ENCODE data around the gene MYO5A.
"Not testable (repeated sequence)": the region's sequence is repeated elsewhere in the genome, so short reads cannot be mapped to it uniquely, and the experiment has no call there.

The MYO5A gene

DNA sequence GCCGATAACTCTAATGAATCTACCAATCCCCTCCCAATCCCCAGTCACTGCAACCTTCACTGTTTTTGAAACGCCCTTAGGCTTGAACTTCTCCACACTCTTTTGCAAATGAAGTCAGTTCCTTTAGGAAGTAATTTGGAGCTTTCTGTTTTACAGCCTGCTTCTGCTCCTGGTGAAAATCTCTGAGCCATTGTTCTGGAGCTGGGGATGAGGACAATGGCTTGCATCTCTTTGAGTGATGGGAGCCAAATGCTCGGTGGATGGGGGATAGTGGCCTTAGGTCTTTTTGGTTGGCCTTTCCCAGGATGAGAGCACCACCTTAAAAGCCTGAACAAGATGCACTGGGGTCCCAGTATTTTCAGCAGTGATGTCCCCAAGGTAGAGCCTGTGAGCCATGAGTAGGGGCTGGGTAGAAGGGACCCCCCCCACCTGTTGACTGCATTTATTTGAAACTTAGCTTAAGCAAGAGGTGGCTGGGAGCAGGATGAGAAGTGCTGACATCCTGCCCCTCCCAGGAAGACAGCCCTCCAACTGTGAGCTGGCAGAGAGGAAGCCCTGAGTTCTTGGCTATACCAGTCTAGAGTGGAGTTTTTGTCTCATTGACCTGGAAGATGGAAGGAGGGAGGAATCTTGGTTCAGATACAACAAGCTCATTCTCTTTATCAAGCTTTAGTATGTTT, 225.4 kb downstream of the MYO5A start:
- Histone ChIP-seq H3K36me3 (ENCODE audit: insufficient read depth, low read length) (no peaks in the 10 kb centered on the region), H3K9me3 (ENCODE audit: control insufficient read depth, insufficient read depth, low read length) (no peaks in the 10 kb centered on the region; the same call in 1 of the 2 replicates)

DNA sequence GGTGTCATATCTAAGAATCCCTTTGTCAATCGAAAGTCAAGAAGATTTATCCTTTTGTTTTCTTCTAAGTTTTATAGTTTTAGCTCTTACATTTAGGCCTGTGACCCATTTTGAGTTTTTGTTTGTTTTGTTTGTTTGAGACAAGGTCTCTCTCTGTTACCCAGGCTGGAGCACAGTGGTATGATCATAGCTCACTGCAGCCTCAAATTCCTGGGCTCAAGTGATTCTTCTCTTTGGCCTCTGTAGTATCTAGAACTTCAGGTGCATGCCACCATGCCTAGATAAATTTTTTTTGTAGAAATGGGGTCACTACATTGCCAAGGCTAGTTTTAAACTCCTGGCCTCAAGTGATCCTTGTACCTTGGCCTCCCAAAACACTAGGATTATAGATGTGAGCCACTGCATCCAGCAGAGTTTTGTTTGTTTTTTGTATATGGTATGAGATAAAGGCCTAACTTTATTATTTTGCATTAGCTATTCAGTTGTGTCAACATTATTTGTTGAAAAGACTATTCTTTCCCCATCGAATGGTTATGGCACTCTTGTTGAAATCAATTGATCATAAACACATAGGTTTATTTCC, 227.3 kb downstream of the MYO5A start:
- H3K36me3 ChIP-seq (ENCODE audit: insufficient read depth, low read length): no peaks in the 10 kb centered on the region
- H3K4me1 ChIP-seq (ENCODE audit: insufficient read depth, low read length): peaks cover 12% of the 10 kb centered on the region
- no peak overlapping the region for H3K9ac ChIP-seq (ENCODE audit: low read depth, low read length)
- H3K9me3 ChIP-seq (ENCODE audit: control insufficient read depth, insufficient read depth, low read length): no peaks in the 10 kb centered on the region; the same call in 1 of the 2 replicates

More for the DNA sequence above, 225.4 kb downstream of the MYO5A start:
- H3K9ac ChIP-seq (ENCODE audit: low read depth, low read length): no peak overlapping the region
- H3K4me1 ChIP-seq (ENCODE audit: insufficient read depth, low read length): peaks cover 12% of the 10 kb centered on the region

DNA sequence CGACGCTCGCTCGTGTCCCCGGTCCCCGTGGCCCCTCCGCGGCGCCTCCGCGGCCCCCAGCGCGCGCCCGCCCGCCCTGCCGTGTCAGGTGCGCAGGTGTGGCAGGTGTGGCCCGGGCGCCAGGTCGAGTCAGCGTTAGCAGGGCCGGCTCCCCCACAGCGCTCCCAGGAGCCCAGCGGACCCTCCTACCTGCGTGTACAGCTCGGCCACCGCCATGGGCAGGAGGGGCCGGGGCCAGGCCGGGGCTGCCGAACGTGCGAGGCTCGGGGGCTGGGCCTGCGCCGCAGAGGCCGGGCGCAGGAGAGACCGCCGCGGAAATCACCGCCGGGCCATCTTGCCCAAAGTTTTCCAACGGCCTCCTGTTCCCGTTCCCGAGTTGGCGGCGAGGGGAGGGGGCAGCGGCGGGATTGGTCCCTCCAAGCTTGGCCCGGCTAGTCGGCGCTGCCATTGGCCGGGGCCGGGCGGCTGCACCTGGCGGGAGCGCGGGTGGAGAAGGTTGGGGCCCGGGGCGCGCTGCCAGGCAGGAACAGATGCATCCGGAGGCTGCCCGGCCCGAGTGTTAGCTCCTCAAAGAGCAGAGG, 233.2 kb downstream of the MYO5A start, which contains the start of gene MYO5C:
MYO5C (minus strand) TSS at position 384 of the 581 bp plus-strand sequence; CDS start at position 216, 168 bp downstream.
- H3K36me3 ChIP-seq (ENCODE audit: insufficient read depth, low read length): no peaks in the 10 kb centered on the region
- no peaks in the 10 kb centered on the region; the same call in 1 of the 2 replicates for H3K9me3 ChIP-seq (ENCODE audit: control insufficient read depth, insufficient read depth, low read length)
- no peaks in the 10 kb centered on the region for H3K4me1 ChIP-seq (ENCODE audit: insufficient read depth, low read length)
- H3K9ac ChIP-seq (ENCODE audit: low read depth, low read length): peak within 1 kb of the TSS; percentile 82

GRCh38 chr15:52294881-52295420, 233.7 kb downstream of the MYO5A start:
- H3K9ac ChIP-seq (ENCODE audit: low read depth, low read length): peak overlapping the region; percentile 82
- no peaks in the 10 kb centered on the region for H3K36me3 ChIP-seq (ENCODE audit: insufficient read depth, low read length)
- H3K4me1 ChIP-seq (ENCODE audit: insufficient read depth, low read length): 0 out of 2 replicates have a peak, but pooled peaks cover under 1% of the 10 kb centered on the region

GRCh38 chr15:52292780-52293392, 235.8 kb downstream of the MYO5A start:
- H3K9me3 ChIP-seq (ENCODE audit: control insufficient read depth, insufficient read depth, low read length): no peaks in the 10 kb centered on the region
- H3K36me3 ChIP-seq (ENCODE audit: insufficient read depth, low read length): no peaks in the 10 kb centered on the region
- peaks cover 16% of the 10 kb centered on the region; the same call in 1 of the 2 replicates for H3K4me1 ChIP-seq (ENCODE audit: insufficient read depth, low read length)
- H3K9ac ChIP-seq (ENCODE audit: low read depth, low read length): no peak overlapping the region

More at GRCh38 chr15:52294881-52295420, 233.7 kb downstream of the MYO5A start:
- no peaks in the 10 kb centered on the region; the same call in 1 of the 2 replicates for H3K9me3 ChIP-seq (ENCODE audit: control insufficient read depth, insufficient read depth, low read length)

DNA sequence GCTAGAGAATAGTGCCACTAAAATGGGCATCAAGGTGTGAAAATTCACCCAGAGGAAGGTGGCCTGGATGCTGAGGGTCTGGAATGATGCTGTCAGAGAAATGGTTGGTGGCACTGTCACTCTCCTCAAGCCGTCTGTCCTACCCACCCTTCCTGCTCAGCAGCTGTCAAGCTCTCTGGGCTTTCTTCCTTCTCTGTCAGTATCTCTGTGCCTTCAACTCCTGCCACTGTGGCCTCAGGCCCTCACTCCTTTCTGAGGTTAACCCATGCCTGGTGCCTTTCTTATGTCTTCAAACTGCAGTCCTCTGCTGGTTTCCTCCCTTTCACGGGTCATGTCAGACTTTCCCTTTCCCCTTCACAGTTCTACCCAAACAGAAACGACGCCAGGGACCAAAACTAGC, 237.5 kb downstream of the MYO5A start:
- peaks cover 16% of the 10 kb centered on the region; the same call in 1 of the 2 replicates for H3K4me1 ChIP-seq (ENCODE audit: insufficient read depth, low read length)
- H3K9me3 ChIP-seq (ENCODE audit: control insufficient read depth, insufficient read depth, low read length): peaks cover 3% of the 10 kb centered on the region; the same call in 1 of the 2 replicates
- no peak overlapping the region for H3K9ac ChIP-seq (ENCODE audit: low read depth, low read length)
- H3K36me3 ChIP-seq (ENCODE audit: insufficient read depth, low read length): no peaks in the 10 kb centered on the region

- H3K9me3 ChIP-seq (ENCODE audit: control insufficient read depth, insufficient read depth, low read length): peaks cover 3% of the 10 kb centered on the region; the same call in 1 of the 2 replicates
- H3K9ac ChIP-seq (ENCODE audit: low read depth, low read length): no peak overlapping the region
- H3K4me1 ChIP-seq (ENCODE audit: insufficient read depth, low read length): peaks cover 16% of the 10 kb centered on the region; the same call in 1 of the 2 replicates
Measured at GRCh38 chr15:52290800-52291199, 237.9 kb downstream of the MYO5A start.

DNA sequence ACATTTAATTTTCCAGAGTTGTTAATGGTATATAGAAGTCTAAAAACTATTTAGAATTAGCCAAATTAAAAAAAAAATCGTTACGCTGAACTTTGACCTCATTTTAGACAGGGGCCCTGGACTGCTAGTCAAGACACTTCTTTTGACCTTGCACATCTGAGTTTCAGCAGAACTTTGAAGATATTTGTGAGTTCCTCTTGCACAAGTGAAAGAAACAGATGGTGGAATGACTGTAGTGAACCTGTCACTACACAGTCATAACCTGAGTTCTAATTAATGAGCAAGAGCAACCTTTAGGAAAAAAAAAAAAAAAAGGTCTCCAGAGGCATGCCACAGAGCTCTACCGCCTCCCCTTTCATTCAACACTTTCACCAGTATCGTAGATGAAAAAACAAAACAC, 238.4 kb downstream of the MYO5A start:
- H3K9ac ChIP-seq (ENCODE audit: low read depth, low read length): no peak overlapping the region
- H3K9me3 ChIP-seq (ENCODE audit: control insufficient read depth, insufficient read depth, low read length): peaks cover 3% of the 10 kb centered on the region; the same call in 1 of the 2 replicates
- H3K4me1 ChIP-seq (ENCODE audit: insufficient read depth, low read length): peaks cover 16% of the 10 kb centered on the region; the same call in 1 of the 2 replicates
- H3K36me3 ChIP-seq (ENCODE audit: insufficient read depth, low read length): no peaks in the 10 kb centered on the region

More at GRCh38 chr15:52290800-52291199, 237.9 kb downstream of the MYO5A start:
- H3K36me3 ChIP-seq (ENCODE audit: insufficient read depth, low read length): no peaks in the 10 kb centered on the region

DNA sequence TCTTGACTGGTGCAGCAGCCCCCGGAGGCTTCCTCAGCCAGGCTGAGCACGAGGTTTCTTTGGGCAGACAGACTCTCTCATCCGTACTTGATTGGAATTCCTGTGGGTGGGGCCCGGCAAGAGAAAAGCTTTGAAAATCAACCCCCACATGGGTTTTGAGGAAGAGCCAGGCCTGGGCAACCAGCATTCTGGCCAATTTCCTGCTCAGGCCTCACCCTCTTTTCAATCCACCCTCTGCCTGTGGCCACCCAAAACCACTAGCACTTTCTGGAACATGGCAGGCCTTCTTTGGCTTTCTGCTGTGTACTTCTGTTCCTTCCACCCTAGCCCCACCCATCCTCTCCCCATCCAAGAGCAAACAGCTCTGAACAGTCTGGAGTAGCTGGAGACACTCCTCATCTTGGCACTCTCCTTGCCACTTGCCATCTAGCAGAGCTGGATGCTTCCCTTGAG, 239.0 kb downstream of the MYO5A start:
- no peaks in the 10 kb centered on the region for H3K36me3 ChIP-seq (ENCODE audit: insufficient read depth, low read length)
- peaks cover 16% of the 10 kb centered on the region; the same call in 1 of the 2 replicates for H3K4me1 ChIP-seq (ENCODE audit: insufficient read depth, low read length)
- peaks cover 3% of the 10 kb centered on the region; the same call in 1 of the 2 replicates for H3K9me3 ChIP-seq (ENCODE audit: control insufficient read depth, insufficient read depth, low read length)
- no peak overlapping the region for H3K9ac ChIP-seq (ENCODE audit: low read depth, low read length)

DNA sequence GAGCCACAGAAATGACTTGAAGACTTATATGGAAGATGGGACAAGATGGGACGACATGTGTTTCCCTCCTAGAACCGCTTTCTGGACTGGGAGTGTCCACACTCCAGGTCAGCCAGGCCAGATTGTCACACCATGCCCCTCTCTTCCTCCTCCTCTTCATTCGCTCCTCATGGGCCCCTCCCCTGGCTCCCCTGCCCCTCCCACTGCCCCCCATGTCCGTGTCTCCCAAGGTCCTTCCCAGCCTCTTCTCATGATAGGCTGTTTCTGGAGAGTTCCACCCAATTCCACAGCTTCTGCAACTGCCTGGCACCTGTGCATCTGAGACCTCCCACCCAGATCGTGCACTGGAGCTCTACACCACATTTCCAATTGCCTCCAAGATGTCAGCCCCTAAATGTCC, 239.7 kb downstream of the MYO5A start:
- no peak overlapping the region for H3K9ac ChIP-seq (ENCODE audit: low read depth, low read length)
- no peaks in the 10 kb centered on the region for H3K36me3 ChIP-seq (ENCODE audit: insufficient read depth, low read length)
- peaks cover 3% of the 10 kb centered on the region; the same call in 1 of the 2 replicates for H3K9me3 ChIP-seq (ENCODE audit: control insufficient read depth, insufficient read depth, low read length)
- peaks cover 16% of the 10 kb centered on the region; the same call in 1 of the 2 replicates for H3K4me1 ChIP-seq (ENCODE audit: insufficient read depth, low read length)

- H3K9ac ChIP-seq (ENCODE audit: low read depth, low read length): no peak overlapping the region
- H3K36me3 ChIP-seq (ENCODE audit: insufficient read depth, low read length): no peaks in the 10 kb centered on the region
- H3K4me1 ChIP-seq (ENCODE audit: insufficient read depth, low read length): peaks cover 16% of the 10 kb centered on the region; the same call in 1 of the 2 replicates
- H3K9me3 ChIP-seq (ENCODE audit: control insufficient read depth, insufficient read depth, low read length): peaks cover 3% of the 10 kb centered on the region; the same call in 1 of the 2 replicates
Measured at GRCh38 chr15:52288051-52288942, 240.4 kb downstream of the MYO5A start.

- H3K9ac ChIP-seq (ENCODE audit: low read depth, low read length): no peak overlapping the region
- H3K4me1 ChIP-seq (ENCODE audit: insufficient read depth, low read length): peaks cover 16% of the 10 kb centered on the region; the same call in 1 of the 2 replicates
- peaks cover 3% of the 10 kb centered on the region; the same call in 1 of the 2 replicates for H3K9me3 ChIP-seq (ENCODE audit: control insufficient read depth, insufficient read depth, low read length)
- no peaks in the 10 kb centered on the region for H3K36me3 ChIP-seq (ENCODE audit: insufficient read depth, low read length)
Measured at GRCh38 chr15:52287114-52287513, 241.6 kb downstream of the MYO5A start.

GRCh38 chr15:52285941-52286340, 242.7 kb downstream of the MYO5A start:
- H3K4me1 ChIP-seq (ENCODE audit: insufficient read depth, low read length): peaks cover 16% of the 10 kb centered on the region; the same call in 1 of the 2 replicates
- not testable (repeated sequence) for H3K9ac ChIP-seq (ENCODE audit: low read depth, low read length); H3K36me3 ChIP-seq (ENCODE audit: insufficient read depth, low read length); H3K9me3 ChIP-seq (ENCODE audit: control insufficient read depth, insufficient read depth, low read length)

All from ES-I3 (cell line).